SK-N-SH treated with all-trans-retinoic acid at 6 μM for 48 hours (cell line): ENCODE data around the gene DDX20.

ENCODE experiments used
- ATAC-seq: fragments of 200-7000 bp; cut with Tn5 transposase; 3 replicates; pipeline ENCODE4 v1.9.1; 2020; ENCODE audit warnings: mild to moderate bottlenecking, moderate library complexity
- ARNTL ChIP-seq: fragments of 450-650 bp; formaldehyde crosslinking; IDR thresholded peaks from 2 replicates; pipeline ENCODE4 v1.5.0; 2020; ENCODE audit warnings: low read depth, mild to moderate bottlenecking, moderate library complexity, borderline replicate concordance
- BACH2 ChIP-seq: fragments of 250-450 bp; sonication (Bioruptor Pico); IDR thresholded peaks from 2 replicates; pipeline ENCODE4 v1.9.0; 2021; ENCODE audit warnings: mild to moderate bottlenecking, borderline replicate concordance
- CREB5 ChIP-seq: fragments of 250-450 bp; sonication (Bioruptor Pico); IDR thresholded peaks from 2 replicates; pipeline ENCODE4 v1.5.1; 2020; ENCODE audit warnings: low read depth, mild to moderate bottlenecking, moderate library complexity
- CSDC2 ChIP-seq: fragments of 250-450 bp; sonication (Bioruptor Pico); IDR thresholded peaks from 2 replicates; pipeline ENCODE4 v1.5.0; 2020; ENCODE audit warnings: mild to moderate bottlenecking, moderate library complexity
- ESRRG ChIP-seq: fragments of 250-450 bp; sonication (Bioruptor Pico); IDR thresholded peaks from 2 replicates; pipeline ENCODE4 v1.6.1; 2021; ENCODE audit warnings: mild to moderate bottlenecking
- ISL1 ChIP-seq: fragments of 250-450 bp; sonication (Bioruptor Pico); IDR thresholded peaks from 2 replicates; pipeline ENCODE4 v2.1.2; 2022; ENCODE audit warnings: mild to moderate bottlenecking, moderate library complexity
- OSR1 ChIP-seq: fragments of 250-450 bp; sonication (Bioruptor Pico); IDR thresholded peaks from 2 replicates; pipeline ENCODE4 v1.8.0; 2022; ENCODE audit warnings: moderate library complexity, mild to moderate bottlenecking, inconsistent platforms
- PATZ1 ChIP-seq: fragments of 250-450 bp; sonication (Bioruptor Pico); IDR thresholded peaks from 2 replicates; pipeline ENCODE4 v1.8.0; 2020; ENCODE audit warnings: mild to moderate bottlenecking, moderate library complexity, borderline replicate concordance
- RARB ChIP-seq: fragments of 250-450 bp; sonication (Bioruptor Pico); IDR thresholded peaks from 2 replicates; pipeline ENCODE4 v1.8.0; 2021; ENCODE audit warnings: mild to moderate bottlenecking, moderate library complexity
- SNAI2 ChIP-seq: fragments of 250-450 bp; sonication (Bioruptor Pico); IDR thresholded peaks from 2 replicates; pipeline ENCODE4 v1.5.0; 2020; ENCODE audit warnings: mild to moderate bottlenecking, moderate library complexity
- TCF4 ChIP-seq: fragments of 250-450 bp; sonication (Bioruptor Pico); IDR thresholded peaks from 2 replicates; pipeline ENCODE4 v1.8.0; 2021; ENCODE audit warnings: mild to moderate bottlenecking, moderate library complexity, borderline replicate concordance
- TOX ChIP-seq: fragments of 250-450 bp; sonication (Bioruptor Pico); IDR thresholded peaks from 2 replicates; pipeline ENCODE4 v1.8.0; 2021; ENCODE audit warnings: mild to moderate bottlenecking, moderate library complexity, borderline replicate concordance
- TSHZ2 ChIP-seq: fragments of 250-450 bp; sonication (Bioruptor Pico); IDR thresholded peaks from 2 replicates; pipeline ENCODE4 v1.5.0; 2020; ENCODE audit warnings: mild to moderate bottlenecking, moderate library complexity
- ZC3H10 ChIP-seq: fragments of 250-450 bp; sonication (Bioruptor Pico); IDR thresholded peaks from 2 replicates; pipeline ENCODE4 v1.5.1; 2021; ENCODE audit warnings: mild to moderate bottlenecking, moderate library complexity
- ZFP3 ChIP-seq: fragments of 250-450 bp; sonication (Bioruptor Pico); IDR thresholded peaks from 2 replicates; pipeline ENCODE4 v1.5.0; 2020; ENCODE audit warnings: mild to moderate bottlenecking, moderate library complexity
- ZFP30 ChIP-seq: fragments of 450-650 bp; formaldehyde crosslinking; IDR thresholded peaks from 2 replicates; pipeline ENCODE4 v1.5.0; 2022; ENCODE audit warnings: mild to moderate bottlenecking, moderate library complexity
- ZNF565 ChIP-seq: fragments of 450-650 bp; formaldehyde crosslinking; conservative IDR thresholded peaks from 2 replicates; pipeline ENCODE4 v1.5.0; 2020; ENCODE audit warnings: low read depth, mild to moderate bottlenecking, moderate library complexity
- ZNF70 ChIP-seq: fragments of 450-650 bp; formaldehyde crosslinking; IDR thresholded peaks from 2 replicates; pipeline ENCODE4 v1.5.0; 2020; ENCODE audit warnings: mild to moderate bottlenecking, moderate library complexity
- ZNF8 ChIP-seq: fragments of 450-650 bp; formaldehyde crosslinking; IDR thresholded peaks from 2 replicates; pipeline ENCODE4 v1.5.0; 2020; ENCODE audit warnings: mild to moderate bottlenecking, moderate library complexity
- TF ChIP-seq, protein P1 (sequence below): fragments of 250-450 bp; sonication (Bioruptor Pico); IDR thresholded peaks from 2 replicates; pipeline ENCODE4 v1.8.0; 2021; ENCODE audit warnings: low read depth, mild to moderate bottlenecking, moderate library complexity, borderline replicate concordance

The DDX20 gene

GRCh38 chr1:111707906-111708305 is 47.8 kb upstream of the DDX20 start:
- TF ChIP-seq TOX (no peak), CSDC2 (no peak), ZNF70 (CRISPR knock-in tag) (no peak), TSHZ2 (CRISPR knock-in tag) (no peak), SNAI2 (no peak), TCF4 (CRISPR knock-in tag) (no peak), BACH2 (CRISPR knock-in tag) (no peak), ZFP30 (CRISPR knock-in tag) (no peak), CREB5 (CRISPR knock-in tag) (no peak), ESRRG (no peak), PATZ1 (CRISPR knock-in tag) (no peak), ZC3H10 (CRISPR knock-in tag) (no peak)
- no peak for ATAC-seq

DNA sequence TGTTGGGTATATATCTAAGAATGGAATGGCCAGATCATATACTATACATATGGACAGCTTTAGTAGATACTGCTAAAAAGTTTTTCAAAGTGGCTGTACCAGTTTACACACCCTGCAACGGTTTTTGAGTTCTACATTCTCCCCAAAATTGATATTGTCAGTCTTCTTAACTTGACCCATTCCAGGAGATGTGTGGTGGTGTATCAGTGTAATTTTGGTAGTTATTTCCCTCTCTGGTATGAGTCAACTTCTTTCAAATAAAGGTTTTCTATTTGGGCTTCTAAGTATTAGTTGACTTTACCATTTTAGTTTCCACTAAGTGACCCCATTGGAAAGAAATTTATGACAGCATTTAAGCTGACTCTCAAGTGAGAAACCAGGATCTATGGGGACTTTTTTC is 45.7 kb upstream of the DDX20 start:
- TF ChIP-seq ZNF70 (CRISPR knock-in tag) (no peak), ZNF8 (no peak), BACH2 (CRISPR knock-in tag) (no peak), ZFP3 (CRISPR knock-in tag) (no peak), SNAI2 (no peak), RARB (CRISPR knock-in tag) (no peak), ZNF565 (CRISPR knock-in tag) (no peak), ZFP30 (CRISPR knock-in tag) (no peak), ARNTL (CRISPR knock-in tag) (no peak), CREB5 (CRISPR knock-in tag) (no peak), OSR1 (CRISPR knock-in tag) (no peak), CSDC2 (no peak), ISL1 (CRISPR knock-in tag) (no peak), TSHZ2 (CRISPR knock-in tag) (no peak)
- TF ChIP-seq, protein P1, sequence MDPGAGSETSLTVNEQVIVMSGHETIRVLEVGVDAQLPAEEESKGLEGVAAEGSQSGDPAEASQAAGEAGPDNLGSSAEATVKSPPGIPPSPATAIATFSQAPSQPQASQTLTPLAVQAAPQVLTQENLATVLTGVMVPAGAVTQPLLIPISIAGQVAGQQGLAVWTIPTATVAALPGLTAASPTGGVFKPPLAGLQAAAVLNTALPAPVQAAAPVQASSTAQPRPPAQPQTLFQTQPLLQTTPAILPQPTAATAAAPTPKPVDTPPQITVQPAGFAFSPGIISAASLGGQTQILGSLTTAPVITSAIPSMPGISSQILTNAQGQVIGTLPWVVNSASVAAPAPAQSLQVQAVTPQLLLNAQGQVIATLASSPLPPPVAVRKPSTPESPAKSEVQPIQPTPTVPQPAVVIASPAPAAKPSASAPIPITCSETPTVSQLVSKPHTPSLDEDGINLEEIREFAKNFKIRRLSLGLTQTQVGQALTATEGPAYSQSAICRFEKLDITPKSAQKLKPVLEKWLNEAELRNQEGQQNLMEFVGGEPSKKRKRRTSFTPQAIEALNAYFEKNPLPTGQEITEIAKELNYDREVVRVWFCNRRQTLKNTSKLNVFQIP (CRISPR knock-in tag): no peak
- no peak for ATAC-seq
